ENCODE results near the gene TXNRD3. TPM values are rescaled to one million over a fixed set of nuclear protein-coding genes. Genes with fewer than 3 reads are reported as not detected.
A peak's percentile ranks its signal among the peaks of the same experiment; 100 is the strongest.

TXNRD3 gene
- total RNA-seq, 2 donors from 2014 or later = 1.9 to 2.9 TPM

DNA sequence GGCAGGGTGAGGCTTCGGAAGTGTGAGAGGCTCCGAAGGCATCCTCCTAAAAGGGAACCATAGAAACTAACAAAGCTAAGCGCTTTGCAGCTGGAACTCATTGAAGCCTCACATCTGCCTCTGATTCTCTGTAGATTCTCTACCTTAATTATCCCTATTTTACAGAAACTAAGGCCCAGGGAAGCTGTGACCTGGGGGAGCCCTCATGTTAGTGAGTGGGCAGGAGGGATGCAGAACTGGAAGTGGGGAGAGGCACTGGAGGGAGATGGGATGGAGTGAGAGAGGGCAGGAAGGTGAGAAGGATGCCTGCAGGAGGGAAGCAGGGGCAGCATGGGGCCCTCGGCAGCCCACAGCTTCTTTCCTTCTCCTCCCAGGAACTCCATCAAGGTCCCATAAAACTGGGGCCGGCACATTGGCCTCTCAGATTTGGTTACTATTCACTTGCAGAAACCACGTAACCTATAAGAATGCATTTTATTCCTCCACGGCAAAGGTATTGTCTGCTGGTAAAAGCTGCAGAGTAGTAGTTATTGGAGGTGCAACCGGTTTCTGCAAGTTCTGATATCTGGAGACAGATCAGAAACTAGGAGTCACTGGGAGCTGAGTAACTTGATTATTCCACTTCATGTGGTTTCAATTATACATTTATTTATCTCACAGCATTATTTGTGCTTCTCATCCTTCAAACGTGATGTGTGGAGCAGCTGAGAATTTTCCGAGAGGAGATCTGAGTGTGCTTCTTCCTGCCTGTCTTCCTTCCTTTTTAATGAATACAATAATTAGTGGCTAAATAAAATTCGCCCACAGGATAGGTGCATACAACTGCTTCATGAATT lies 25.1 kb upstream of the TXNRD3 start:
- Mint-ChIP-seq H3K27ac (no peak overlapping the region), H3K4me3 (no peak overlapping the region), H3K27me3 (ENCODE audit: low read depth) (peaks cover 5% of the 10 kb centered on the region), H3K9me3 (no peaks in the 10 kb centered on the region), H3K4me1 (ENCODE audit: low read depth) (peaks cover 4% of the 10 kb centered on the region), H3K36me3 (ENCODE audit: insufficient read depth in 2 of 2) (no peaks in the 10 kb centered on the region)
- ATAC-seq (replicated peaks in 1 of 2) (no peak), DNase-seq (no peak)

DNA sequence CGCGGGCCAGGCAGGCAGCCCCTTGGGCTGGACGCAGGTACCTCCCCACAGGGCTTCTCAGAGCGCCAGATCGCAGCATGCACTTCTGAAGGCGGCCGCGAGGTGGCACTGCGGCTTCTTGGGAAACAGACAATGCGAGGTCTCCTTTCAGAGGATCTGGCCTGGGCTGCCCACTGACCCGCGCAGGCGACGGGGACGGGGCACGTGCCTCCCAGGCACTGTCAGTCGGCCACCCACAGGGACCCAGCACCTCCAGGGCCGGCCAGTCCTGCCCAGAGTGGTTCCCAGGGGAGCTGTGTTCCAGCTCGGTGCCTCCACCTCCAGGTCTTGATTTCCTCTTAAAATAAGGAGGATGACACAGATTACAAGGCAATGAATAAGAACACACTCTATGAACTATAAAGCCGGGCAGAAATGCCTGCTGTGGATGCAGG lies 24.4 kb upstream of the TXNRD3 start:
- DNase-seq (peak; percentile 79 to 83), ATAC-seq (replicated peaks in 1 of 2) (peak; percentile 79)
- Mint-ChIP-seq H3K27ac (no peak overlapping the region), H3K9me3 (no peaks in the 10 kb centered on the region), H3K4me1 (ENCODE audit: low read depth) (peaks cover 4% of the 10 kb centered on the region), H3K4me3 (peak overlapping the region; percentile 43 to 74), H3K27me3 (ENCODE audit: low read depth) (peaks cover 5% of the 10 kb centered on the region), H3K36me3 (ENCODE audit: insufficient read depth in 2 of 2) (no peaks in the 10 kb centered on the region)

DNA sequence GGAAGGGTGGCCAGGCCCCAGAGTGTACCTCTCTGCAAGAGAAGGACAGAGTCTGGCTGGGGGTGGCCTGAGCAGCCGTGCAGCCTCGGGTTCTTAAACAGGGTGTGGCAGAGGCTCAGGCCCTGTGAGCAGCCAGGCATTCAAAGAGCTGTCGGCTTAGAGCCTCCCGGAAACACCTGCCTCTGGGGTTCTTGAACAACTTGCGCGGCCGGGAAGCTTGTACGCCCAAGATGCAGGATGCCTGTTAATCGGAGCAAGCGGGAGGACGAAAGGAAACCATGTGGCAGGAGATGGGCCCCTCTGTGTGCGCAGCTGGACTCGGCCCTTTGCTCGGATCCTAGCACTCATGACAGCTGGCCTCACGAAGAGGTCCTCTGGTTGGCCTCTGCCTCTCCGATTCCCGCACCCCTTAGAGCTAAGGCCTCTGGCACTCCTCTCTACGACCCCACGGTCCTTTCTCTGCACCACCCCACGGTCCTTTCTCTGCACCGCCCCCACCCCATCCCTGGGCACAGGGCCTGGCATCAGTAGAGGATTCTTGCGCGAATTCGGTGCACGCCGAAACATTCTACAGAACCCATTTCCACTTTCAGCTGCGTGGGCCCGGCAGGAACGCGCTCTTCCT lies 23.9 kb upstream of the TXNRD3 start:
- Mint-ChIP-seq H3K4me3 (peak overlapping the region; percentile 43 to 74), H3K36me3 (ENCODE audit: insufficient read depth in 2 of 2) (no peaks in the 10 kb centered on the region), H3K4me1 (ENCODE audit: low read depth) (peaks cover 4% of the 10 kb centered on the region), H3K27ac (no peak overlapping the region), H3K9me3 (no peaks in the 10 kb centered on the region), H3K27me3 (ENCODE audit: low read depth) (peaks cover 5% of the 10 kb centered on the region)
- ATAC-seq (replicated peaks in 1 of 2) (peak; percentile 21 to 31), DNase-seq (no peak)

DNA sequence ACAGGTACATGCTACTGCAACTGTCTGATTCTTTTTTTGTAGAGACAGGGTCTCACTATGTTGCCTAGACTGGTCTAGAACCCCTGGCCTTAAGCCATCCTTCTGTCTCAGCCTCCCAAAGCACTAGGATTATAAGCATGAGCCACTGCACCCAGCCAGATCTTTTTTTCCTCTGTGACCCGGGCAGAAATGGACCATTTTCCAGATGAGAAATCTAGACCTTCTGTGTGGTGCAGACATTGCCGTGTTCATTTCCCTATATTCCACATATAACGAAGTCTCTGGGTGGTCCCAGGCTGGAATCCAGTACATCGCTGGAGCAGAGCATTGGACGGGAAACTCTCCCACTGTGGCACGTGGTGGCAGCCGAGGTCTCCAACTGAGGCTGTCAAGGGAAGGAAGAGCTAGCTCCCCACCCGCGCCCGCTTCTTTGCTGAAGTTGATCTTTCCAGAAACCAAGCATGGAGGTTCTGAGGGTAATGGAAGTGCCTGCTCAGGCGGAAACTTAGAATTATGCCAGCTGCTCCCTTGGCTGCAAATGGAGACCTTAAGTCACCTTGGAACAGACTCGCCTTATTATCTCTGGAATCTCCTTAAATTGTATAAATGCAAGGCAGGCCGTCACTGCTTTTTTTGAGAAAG lies 23.1 kb upstream of the TXNRD3 start:
- Mint-ChIP-seq H3K36me3 (ENCODE audit: insufficient read depth in 2 of 2) (no peaks in the 10 kb centered on the region), H3K27ac (no peak overlapping the region), H3K9me3 (no peaks in the 10 kb centered on the region), H3K4me1 (ENCODE audit: low read depth) (peaks cover 4% of the 10 kb centered on the region), H3K4me3 (no peak overlapping the region), H3K27me3 (ENCODE audit: low read depth) (peaks cover 5% of the 10 kb centered on the region)
- DNase-seq = no peak
- no peak for ATAC-seq (replicated peaks in 1 of 2)

DNA sequence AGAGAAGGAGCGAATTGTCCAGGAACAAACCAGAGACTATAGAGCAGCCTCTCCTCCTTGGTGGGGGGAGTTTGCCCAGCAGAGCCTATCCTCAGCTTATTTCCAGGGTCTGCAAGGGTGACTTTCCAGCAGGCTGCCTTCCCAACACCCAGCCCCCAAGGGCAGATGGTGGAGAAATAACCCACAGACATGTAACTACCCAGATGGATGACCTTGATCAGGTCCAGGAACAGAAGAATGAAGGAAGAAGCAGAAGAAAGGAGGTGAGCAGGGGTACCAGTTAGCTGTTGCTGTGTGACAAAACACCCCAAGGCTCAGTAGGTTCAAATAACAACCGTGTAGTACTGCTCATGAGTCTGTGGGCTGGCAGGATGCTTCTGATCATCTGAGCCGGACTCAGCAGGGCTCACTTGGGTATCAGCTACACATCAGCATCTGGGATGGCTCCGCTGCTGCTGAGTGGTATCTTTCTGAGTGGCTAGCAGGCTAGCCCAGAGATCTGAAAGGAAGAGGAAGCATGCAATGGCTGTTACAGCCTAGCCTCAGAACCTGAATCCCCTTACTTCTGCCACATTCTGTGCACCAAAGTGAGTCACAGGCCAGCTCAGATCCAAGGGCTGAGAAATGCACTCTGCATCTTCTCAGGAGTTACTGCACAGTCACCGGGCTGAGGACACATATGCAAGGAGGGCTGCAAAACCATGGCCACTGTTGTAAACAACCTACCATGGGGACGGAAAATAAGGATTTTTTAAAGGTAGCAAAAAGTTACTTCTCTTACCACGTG lies 22.2 kb upstream of the TXNRD3 start:
- DNase-seq = no peak
- H3K36me3 Mint-ChIP-seq (ENCODE audit: insufficient read depth in 2 of 2) = no peaks in the 10 kb centered on the region
- no peak overlapping the region for H3K27ac Mint-ChIP-seq
- no peak for ATAC-seq (replicated peaks in 1 of 2)
- H3K4me3 Mint-ChIP-seq = no peak overlapping the region
- H3K27me3 Mint-ChIP-seq (ENCODE audit: low read depth) = peaks cover 5% of the 10 kb centered on the region
- peaks cover 4% of the 10 kb centered on the region for H3K4me1 Mint-ChIP-seq (ENCODE audit: low read depth)
- no peaks in the 10 kb centered on the region for H3K9me3 Mint-ChIP-seq

DNA sequence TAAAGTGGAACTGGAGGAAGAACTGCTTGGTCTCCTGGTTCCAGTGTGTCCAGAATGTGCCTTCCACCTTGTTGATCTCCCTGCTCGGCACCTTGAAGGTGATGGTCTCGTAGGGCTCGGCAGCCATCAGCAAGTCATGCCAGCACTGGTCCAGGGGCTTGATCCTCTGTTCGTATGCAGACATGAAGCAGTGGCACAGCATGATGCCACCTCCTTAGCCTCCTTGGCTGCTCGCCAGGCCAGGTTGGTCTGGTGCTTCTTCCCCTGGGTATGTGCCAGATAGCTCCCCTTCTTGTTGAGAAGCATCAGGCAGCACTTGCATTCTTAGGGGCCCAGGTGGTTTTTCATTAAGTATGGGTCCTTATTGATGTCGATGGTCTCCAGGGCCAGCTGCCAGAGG lies 17.8 kb upstream of the TXNRD3 start:
- Mint-ChIP-seq H3K36me3 (ENCODE audit: insufficient read depth in 2 of 2) (peaks cover 4 to 6% of the 10 kb centered on the region in 2 donors), H3K4me3 (no peak overlapping the region), H3K9me3 (peaks cover 0 to 5% of the 10 kb centered on the region in 2 donors), H3K27me3 (ENCODE audit: low read depth) (no peaks in the 10 kb centered on the region), H3K27ac (no peak overlapping the region), H3K4me1 (ENCODE audit: low read depth) (peaks cover 6% of the 10 kb centered on the region)
- DNase-seq (no peak), ATAC-seq (replicated peaks in 1 of 2) (no peak)

DNA sequence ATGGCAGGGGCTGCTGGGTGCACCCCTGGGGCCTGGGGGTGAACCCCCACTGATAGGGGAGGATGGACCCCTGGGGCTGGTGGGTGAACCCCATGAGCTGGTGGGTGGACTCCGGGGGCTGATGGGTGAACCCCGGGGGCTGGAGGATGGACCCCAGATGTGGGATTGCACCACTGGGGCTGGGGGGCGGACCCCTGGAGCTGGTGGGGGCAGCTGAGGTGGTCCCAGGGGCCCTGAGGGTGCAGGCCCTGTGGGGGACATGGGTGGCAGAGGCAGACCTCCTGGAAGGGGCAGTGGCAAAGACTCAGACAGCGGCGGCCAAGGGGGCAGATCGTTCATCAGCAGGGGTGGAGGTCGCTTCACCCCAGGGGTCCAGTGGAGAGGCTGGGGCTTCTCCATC lies 17.4 kb upstream of the TXNRD3 start:
- Mint-ChIP-seq H3K27ac (no peak overlapping the region), H3K27me3 (ENCODE audit: low read depth) (no peaks in the 10 kb centered on the region), H3K4me1 (ENCODE audit: low read depth) (peaks cover 6% of the 10 kb centered on the region), H3K36me3 (ENCODE audit: insufficient read depth in 2 of 2) (peaks cover 4 to 6% of the 10 kb centered on the region in 2 donors), H3K4me3 (no peak overlapping the region), H3K9me3 (peaks cover 0 to 5% of the 10 kb centered on the region in 2 donors)
- DNase-seq (no peak), ATAC-seq (replicated peaks in 1 of 2) (no peak)

DNA sequence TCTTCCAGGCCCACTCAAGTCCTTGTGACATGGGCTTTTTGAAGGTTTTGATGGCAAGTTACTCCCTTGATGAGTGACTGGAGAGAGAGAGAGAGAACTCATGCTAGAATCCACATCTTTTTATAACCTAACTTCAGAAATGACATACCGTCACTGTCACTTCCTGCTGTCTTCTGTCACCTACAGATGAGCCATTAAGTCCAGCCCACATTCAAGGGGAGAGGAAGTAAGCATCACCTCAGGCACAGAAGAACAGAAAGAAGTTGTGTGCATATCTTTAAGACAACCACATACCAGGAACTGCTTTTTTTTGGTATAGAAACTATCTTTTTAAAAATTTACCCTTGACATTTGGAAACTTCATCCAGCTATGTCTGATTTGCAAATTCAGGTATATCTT lies 16.6 kb upstream of the TXNRD3 start:
- Mint-ChIP-seq H3K27ac (no peak overlapping the region), H3K36me3 (ENCODE audit: insufficient read depth in 2 of 2) (peaks cover 4 to 6% of the 10 kb centered on the region in 2 donors), H3K4me1 (ENCODE audit: low read depth) (peaks cover 6% of the 10 kb centered on the region), H3K9me3 (peaks cover 0 to 5% of the 10 kb centered on the region in 2 donors), H3K27me3 (ENCODE audit: low read depth) (no peaks in the 10 kb centered on the region), H3K4me3 (no peak overlapping the region)
- ATAC-seq (replicated peaks in 1 of 2) = peak; percentile 75 to 86
- no peak for DNase-seq

DNA sequence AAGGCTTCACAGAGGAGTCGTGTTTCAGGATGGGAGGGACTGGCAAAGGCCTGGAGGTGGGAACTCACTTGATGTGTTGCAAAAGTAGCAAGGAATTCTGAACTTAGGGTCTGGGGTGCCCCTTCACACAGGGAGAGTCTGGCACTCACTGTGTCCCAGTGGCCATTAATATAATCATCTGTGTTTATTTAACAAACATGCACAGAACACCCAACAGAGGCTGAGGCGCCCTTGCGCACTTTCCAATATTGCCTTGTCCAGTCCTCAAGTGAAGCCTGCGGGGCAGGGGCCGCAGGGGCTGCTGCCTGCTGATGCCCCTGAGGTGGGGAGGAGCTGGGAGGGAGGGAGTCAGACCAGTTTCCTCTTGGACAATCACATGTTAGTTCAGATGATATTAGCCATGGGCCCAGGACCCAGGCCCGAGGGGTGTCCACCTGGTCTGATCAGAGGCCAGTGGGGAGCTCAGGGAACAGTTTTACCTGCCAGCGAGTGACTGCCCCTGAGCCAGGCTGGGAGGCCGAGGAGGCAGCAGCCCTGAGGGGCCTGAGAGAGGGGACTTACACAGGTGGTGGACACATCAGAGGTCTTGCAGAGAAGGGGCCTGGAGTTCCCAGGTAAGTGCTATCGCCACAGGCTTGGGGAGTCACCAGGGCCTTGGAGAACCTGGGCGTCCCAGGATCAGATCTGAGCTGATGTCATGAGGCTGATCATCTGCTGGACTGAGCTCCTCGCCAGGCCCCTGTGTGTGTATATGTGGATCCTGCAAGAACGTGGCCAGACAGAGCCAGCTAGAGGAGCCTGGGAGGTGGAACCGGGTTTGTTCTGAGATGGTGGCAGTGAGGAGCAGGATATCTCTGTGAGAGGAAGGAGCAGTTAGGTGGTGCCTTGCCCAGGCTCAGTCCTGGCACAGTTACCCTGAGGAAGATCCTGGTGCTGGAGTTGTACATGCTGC lies 13.8 kb upstream of the TXNRD3 start:
- Mint-ChIP-seq H3K36me3 (ENCODE audit: insufficient read depth in 2 of 2) (peaks cover 4 to 6% of the 10 kb centered on the region in 2 donors), H3K9me3 (peaks cover 0 to 5% of the 10 kb centered on the region in 2 donors), H3K27me3 (ENCODE audit: low read depth) (no peaks in the 10 kb centered on the region), H3K27ac (no peak overlapping the region), H3K4me3 (no peak overlapping the region), H3K4me1 (ENCODE audit: low read depth) (peaks cover 6% of the 10 kb centered on the region)
- no peak for DNase-seq
- ATAC-seq (replicated peaks in 1 of 2) = no peak

DNA sequence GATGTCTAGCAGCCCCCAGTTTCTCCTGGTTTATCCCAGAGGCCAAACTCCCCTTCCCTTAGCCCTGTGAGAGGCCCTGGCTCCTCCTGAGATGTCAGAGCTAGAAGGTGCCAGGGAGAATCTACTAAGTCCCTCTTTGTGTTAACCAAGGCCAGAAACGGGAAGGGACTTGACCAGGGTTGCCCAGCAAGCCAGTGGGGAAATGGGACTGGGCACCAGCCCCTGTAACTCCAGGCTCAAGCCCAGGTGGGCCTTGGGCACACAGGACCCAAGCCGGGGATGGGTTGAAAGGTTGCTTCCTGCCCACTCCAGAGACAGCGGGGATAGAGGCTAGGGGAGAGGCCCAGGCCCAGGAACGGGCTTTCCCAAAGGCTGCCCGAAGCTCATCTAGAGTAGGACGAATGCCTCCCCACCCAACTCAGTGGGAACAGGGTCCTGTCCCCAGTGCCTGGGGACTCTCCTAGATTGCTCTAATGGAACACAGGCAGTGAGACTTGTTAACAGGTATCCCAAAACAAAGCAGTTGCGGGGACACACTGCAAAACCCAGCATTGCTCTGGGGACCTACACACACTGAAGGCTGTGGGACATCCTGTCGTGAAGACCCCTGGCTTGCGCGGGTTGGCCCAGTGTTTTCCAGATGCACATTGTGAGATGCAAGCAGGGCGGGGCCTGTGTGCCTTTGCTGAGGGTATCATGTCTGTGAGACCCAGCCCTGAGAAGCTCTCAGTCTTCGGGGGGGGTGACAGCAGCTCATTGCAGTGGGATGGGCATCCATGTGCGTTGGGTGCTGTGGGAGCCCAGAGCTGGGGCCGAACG lies 12.9 kb upstream of the TXNRD3 start:
- Mint-ChIP-seq H3K9me3 (peaks cover 0 to 5% of the 10 kb centered on the region in 2 donors), H3K4me3 (no peak overlapping the region), H3K4me1 (ENCODE audit: low read depth) (peaks cover 6% of the 10 kb centered on the region), H3K27ac (no peak overlapping the region), H3K36me3 (ENCODE audit: insufficient read depth in 2 of 2) (peaks cover 4 to 6% of the 10 kb centered on the region in 2 donors), H3K27me3 (ENCODE audit: low read depth) (no peaks in the 10 kb centered on the region)
- no peak for ATAC-seq (replicated peaks in 1 of 2)
- DNase-seq = no peak

DNA sequence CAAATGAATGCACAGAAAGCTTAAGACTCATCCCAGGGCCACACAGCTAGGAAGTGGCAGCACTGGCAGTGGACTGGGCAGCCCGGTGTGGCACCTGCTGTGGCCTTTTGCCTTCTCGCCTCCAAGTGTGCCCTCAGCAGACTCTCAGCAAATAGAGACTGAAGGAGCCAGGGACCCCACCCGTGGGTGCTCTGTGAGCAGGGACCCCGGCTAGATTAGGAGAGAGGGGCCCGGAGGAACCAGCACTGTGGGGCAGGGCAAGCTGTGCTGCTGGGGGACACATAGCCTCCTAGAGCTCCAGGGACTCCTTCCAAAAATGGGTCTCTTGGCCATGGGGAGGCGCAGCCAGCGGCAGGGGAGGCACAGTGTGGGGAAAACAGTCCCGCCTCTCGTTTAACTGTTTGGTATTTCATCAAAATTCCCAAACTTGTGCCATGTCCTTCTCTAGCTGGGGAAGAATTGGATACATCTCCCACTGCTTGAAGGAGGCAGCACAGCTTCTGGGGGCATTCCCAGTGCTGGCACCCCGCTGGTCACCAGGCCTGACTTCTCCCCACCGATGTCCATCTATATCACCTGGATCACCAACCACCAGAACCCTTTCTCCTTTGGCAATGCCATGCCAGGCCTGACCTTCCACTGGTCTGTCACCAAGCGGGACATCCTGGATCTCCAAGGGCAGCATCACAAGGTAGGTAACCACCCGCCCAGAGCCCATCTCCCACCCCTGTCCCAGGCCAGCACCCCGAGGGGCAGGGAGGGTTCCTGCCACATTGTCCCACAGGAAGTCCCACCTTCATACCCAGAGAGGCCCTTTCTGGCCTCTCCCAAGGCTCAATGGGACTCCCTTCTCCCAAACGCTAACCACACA lies 12.0 kb upstream of the TXNRD3 start:
- no peak for DNase-seq
- no peak overlapping the region for H3K27ac Mint-ChIP-seq
- no peak for ATAC-seq (replicated peaks in 1 of 2)
- H3K27me3 Mint-ChIP-seq (ENCODE audit: low read depth) = no peaks in the 10 kb centered on the region
- peaks cover 4 to 6% of the 10 kb centered on the region in 2 donors for H3K36me3 Mint-ChIP-seq (ENCODE audit: insufficient read depth in 2 of 2)
- peaks cover 0 to 5% of the 10 kb centered on the region in 2 donors for H3K9me3 Mint-ChIP-seq
- H3K4me3 Mint-ChIP-seq = no peak overlapping the region
- H3K4me1 Mint-ChIP-seq (ENCODE audit: low read depth) = peaks cover 6% of the 10 kb centered on the region

All from activated T-cell treated with anti-CD3 and anti-CD28 coated beads, Interleukin-2, amount 50 U/mL, for 72 hours (primary cell).